Liver (tissue), 9 donors: Measurements from ENCODE around the gene MARCHF3. TPM values are rescaled to one million over a fixed set of nuclear protein-coding genes. Genes with fewer than 3 reads are reported as not detected.
A peak's percentile ranks its signal among the peaks of the same experiment; 100 is the strongest.

Experiments
- DNase-seq: peaks from one replicate; pipeline ENCODE4 v3.0.0-alpha.2; 2017; ENCODE audit warnings: low spot score
- H3K27ac ChIP-seq, 2 donors: one replicate each; pipeline ENCODE4 v1.7.0; 2013; ENCODE audit warnings: inconsistent platforms in 2 of 2, low read length in 2 of 2, control low read depth in 1 of 2, low read depth in 1 of 2, mild to moderate bottlenecking in 1 of 2
- H3K27me3 ChIP-seq, 4 donors: one replicate each; pipeline versions ENCODE4 v1.6.1 to v1.7.0; 2013; ENCODE audit warnings: low read length in 3 of 4, inconsistent platforms in 1 of 4, mild to moderate bottlenecking in 1 of 4, moderate library complexity in 1 of 4; ENCODE audit not compliant: control insufficient read depth in 4 of 4, insufficient read depth in 4 of 4
- H3K36me3 ChIP-seq, 4 donors: one replicate each; pipeline versions ENCODE4 v1.6.1 to v1.7.0; 2013; ENCODE audit warnings: low read length in 3 of 4, mild to moderate bottlenecking in 3 of 4, low read depth in 1 of 4, moderate library complexity in 1 of 4; ENCODE audit not compliant: control insufficient read depth in 4 of 4, insufficient read depth in 3 of 4
- H3K4me1 ChIP-seq, 4 donors: one replicate each; pipeline versions ENCODE4 v1.6.1 to v1.7.0; 2013; ENCODE audit warnings: low read length in 3 of 4, mild to moderate bottlenecking in 3 of 4, moderate library complexity in 1 of 4; ENCODE audit not compliant: control insufficient read depth in 4 of 4, insufficient read depth in 4 of 4
- H3K4me3 ChIP-seq, 3 donors: one replicate each; pipeline versions ENCODE4 v1.6.1 to v1.7.0; 2013; ENCODE audit warnings: low read length in 3 of 3, control low read depth in 1 of 3, low read depth in 1 of 3, mild to moderate bottlenecking in 1 of 3
- H3K9ac ChIP-seq, 2 donors: one replicate each; pipeline ENCODE4 v1.7.0; 2013; ENCODE audit warnings: low read length in 2 of 2, mild to moderate bottlenecking in 2 of 2, moderate library complexity in 2 of 2, control low read depth in 1 of 2, low read depth in 1 of 2
- H3K9me3 ChIP-seq, 4 donors: one replicate each; pipeline versions ENCODE4 v1.6.1 to v1.7.0; 2013; ENCODE audit warnings: low read length in 3 of 4; ENCODE audit not compliant: control insufficient read depth in 4 of 4
- CTCF ChIP-seq: fragments of 150-350 bp; IDR thresholded peaks from 2 replicates; pipeline ENCODE4 v1.5.1; 2017; ENCODE audit warnings: improper control_type of control experiment, low read depth, low read length; ENCODE audit not compliant: missing input control
- EGR1 ChIP-seq, 2 donors: IDR thresholded peaks; 2 replicates each; pipeline ENCODE4 v1.6.1; 2016 to 2018; ENCODE audit warnings: antibody characterized with exemption in 2 of 2, low read depth in 2 of 2
- FOXA1 ChIP-seq: IDR thresholded peaks from 2 replicates; pipeline ENCODE4 v1.6.1; 2016; ENCODE audit warnings: antibody characterized with exemption
- FOXA2 ChIP-seq: IDR thresholded peaks from 2 replicates; pipeline ENCODE4 v1.6.1; 2016; ENCODE audit warnings: antibody characterized with exemption
- GABPA ChIP-seq, 2 donors: IDR thresholded peaks in 1 of 2; conservative IDR thresholded peaks in 1 of 2; 2 replicates each; pipeline ENCODE4 v1.6.1; 2016; ENCODE audit warnings: antibody characterized with exemption in 2 of 2, mild to moderate bottlenecking in 1 of 2, moderate library complexity in 1 of 2
- HNF4A ChIP-seq, 2 donors: conservative IDR thresholded peaks; 2 replicates each; pipeline ENCODE4 v1.6.1; 2016; ENCODE audit warnings: antibody characterized with exemption in 2 of 2, mild to moderate bottlenecking in 2 of 2
- HNF4G ChIP-seq: IDR thresholded peaks from 2 replicates; pipeline ENCODE4 v1.6.1; 2016; ENCODE audit warnings: antibody characterized with exemption
- JUND ChIP-seq, 2 donors: IDR thresholded peaks; 2 replicates each; pipeline ENCODE4 v1.6.1; 2016; ENCODE audit warnings: antibody characterized with exemption in 2 of 2
- NR2F2 ChIP-seq: IDR thresholded peaks from 2 replicates; pipeline ENCODE4 v1.6.1; 2016; ENCODE audit warnings: antibody characterized with exemption
- RAD21 ChIP-seq, 2 donors: IDR thresholded peaks; 2 replicates each; pipeline ENCODE4 v1.6.1; 2016; ENCODE audit warnings: antibody characterized with exemption in 2 of 2, mild to moderate bottlenecking in 2 of 2
- REST ChIP-seq: IDR thresholded peaks from 2 replicates; pipeline ENCODE4 v1.6.1; 2016; ENCODE audit warnings: antibody characterized with exemption, mild to moderate bottlenecking
- RXRA ChIP-seq, 2 donors: IDR thresholded peaks; 2 replicates each; pipeline ENCODE4 v1.6.1; 2017 to 2018; ENCODE audit warnings: antibody characterized with exemption in 2 of 2, mild to moderate bottlenecking in 1 of 2
- SP1 ChIP-seq: IDR thresholded peaks from 2 replicates; pipeline ENCODE4 v1.6.1; 2018; ENCODE audit warnings: antibody characterized with exemption, mild to moderate bottlenecking
- YY1 ChIP-seq: IDR thresholded peaks from 2 replicates; pipeline ENCODE4 v1.6.1; 2016; ENCODE audit warnings: antibody characterized with exemption, mild to moderate bottlenecking
- ZBTB33 ChIP-seq: IDR thresholded peaks from 2 replicates; pipeline ENCODE4 v1.6.1; 2016; ENCODE audit warnings: antibody characterized with exemption
- WGBS: extraction: QIAGEN DNeasy Blood & Tissue Kit; methylation state at CpG from one replicate; pipeline ENCODE4 v1.1.7; 2013; 5-methylcytosine and 5-hydroxymethylcytosine counted together
- polyA plus RNA-seq, 2 donors: library from polyadenylated mRNA; stranded (reverse) in 1 of 2; unstranded in 1 of 2; fragments of 200-250 nt in 1 of 2; fragments of >200 nt in 1 of 2; fragmentation: Nextera tagmentation in 1 of 2; extraction: Ambion mirVana in 1 of 2; gene quantifications; one replicate each; pipeline versions ENCODE4 v1.2.1 to v1.2.3, GENCODE V29; 2013 to 2015
- total RNA-seq, 2 donors: library from RNA; depleted of rRNA; stranded (reverse); fragments of >200 nt; gene quantifications; one replicate each; pipeline ENCODE4 v1.2.3, GENCODE V29; 2014
- TF ChIP-seq, protein P1 (sequence below): IDR thresholded peaks from 2 replicates; pipeline ENCODE4 v1.6.1; 2016; ENCODE audit warnings: antibody characterized with exemption
- TF ChIP-seq, protein P2 (sequence below): IDR thresholded peaks from 2 replicates; pipeline ENCODE4 v1.6.1; 2016; ENCODE audit warnings: antibody characterized with exemption
- donor health status: healthy.
- donor health status: healthy.
- donor health status: healthy.
- donor health status: healthy.
- donor health status: healthy.

The MARCHF3 gene
- total and polyA plus RNA-seq, 4 donors = 0.93 to 51.0 (median 1.4) TPM

DNA sequence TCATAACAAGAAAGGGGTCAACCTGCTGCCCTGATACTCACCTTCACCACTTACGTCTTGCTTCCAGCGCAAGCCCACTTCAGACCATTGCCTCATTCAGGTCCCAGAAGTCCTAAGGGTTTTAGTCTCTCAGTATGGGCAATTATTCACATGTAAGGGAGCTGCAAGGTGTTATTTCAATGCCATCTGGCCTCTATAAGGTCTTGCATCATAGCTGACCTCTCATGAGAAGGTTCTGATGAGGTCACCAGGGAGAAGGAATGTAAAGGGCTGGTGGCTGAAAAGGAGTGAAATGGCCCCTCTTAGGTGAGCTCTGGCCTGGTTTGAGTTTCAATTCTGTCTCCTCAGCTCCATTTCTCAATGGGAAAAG is 1.5 kb upstream of the MARCHF3 start:
- H3K4me1 ChIP-seq = peaks cover 7 to 14% (median 12%) of the 10 kb centered on the region in 4 donors
- no peaks in the 10 kb centered on the region for H3K27me3 ChIP-seq
- TF ChIP-seq YY1 (no peak), JUND (IDR thresholded peaks at IDR 0.05) (no peak), RAD21 (IDR thresholded peaks at IDR 0.05) (no peak), SP1 (no peak), EGR1 (IDR thresholded peaks at IDR 0.05; ENCODE audit: low read depth in 2 of 2) (no peak), NR2F2 (no peak), GABPA (IDR thresholded peaks at IDR 0.05 in 1 of 2, conservative IDR thresholded peaks at IDR 0.05 in 1 of 2) (no peak), HNF4G (no peak), CTCF (no peak), REST (no peak), RXRA (IDR thresholded peaks at IDR 0.05) (no peak), FOXA2 (no peak), FOXA1 (no peak)
- TF ChIP-seq, protein P1, sequence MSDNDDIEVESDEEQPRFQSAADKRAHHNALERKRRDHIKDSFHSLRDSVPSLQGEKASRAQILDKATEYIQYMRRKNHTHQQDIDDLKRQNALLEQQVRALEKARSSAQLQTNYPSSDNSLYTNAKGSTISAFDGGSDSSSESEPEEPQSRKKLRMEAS = no peak
- TF ChIP-seq, protein P2, sequence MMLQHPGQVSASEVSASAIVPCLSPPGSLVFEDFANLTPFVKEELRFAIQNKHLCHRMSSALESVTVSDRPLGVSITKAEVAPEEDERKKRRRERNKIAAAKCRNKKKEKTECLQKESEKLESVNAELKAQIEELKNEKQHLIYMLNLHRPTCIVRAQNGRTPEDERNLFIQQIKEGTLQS = no peak
- no peak for DNase-seq
- H3K9ac ChIP-seq = no peak overlapping the region
- WGBS = 97% methylated on average over 2 of the region's 2 CpGs
- H3K36me3 ChIP-seq = no peaks in the 10 kb centered on the region
- no peaks in the 10 kb centered on the region for H3K9me3 ChIP-seq
- no peak overlapping the region for H3K4me3 ChIP-seq
- no peak overlapping the region for H3K27ac ChIP-seq

GRCh38 chr5:127031147-127031862 is 947 bp upstream of the MARCHF3 start:
- Histone ChIP-seq H3K9me3 (no peaks in the 10 kb centered on the region), H3K27ac (peak overlapping the region; percentile 62 to 71), H3K9ac (peak overlapping the region; percentile 24), H3K27me3 (no peaks in the 10 kb centered on the region), H3K4me3 (peak overlapping the region; percentile 70 to 76 (median 72)), H3K36me3 (no peaks in the 10 kb centered on the region), H3K4me1 (peaks cover 7 to 14% (median 12%) of the 10 kb centered on the region in 4 donors)
- no peak for DNase-seq
- WGBS = 18% methylated on average over 45 of the region's 45 CpGs
- TF ChIP-seq ZBTB33 (no peak), HNF4A (conservative IDR thresholded peaks at IDR 0.05) (no peak), NR2F2 (no peak), SP1 (no peak), CTCF (no peak), REST (no peak), RAD21 (IDR thresholded peaks at IDR 0.05) (no peak), GABPA (IDR thresholded peaks at IDR 0.05 in 1 of 2, conservative IDR thresholded peaks at IDR 0.05 in 1 of 2) (no peak)
- TF ChIP-seq, protein P2 = no peak
